Duodenal mucosa (tissue), 2 donors: ENCODE measurements around the gene PEX11B.

Experiments used
- H3K27ac ChIP-seq: one replicate; pipeline ENCODE4 v1.7.0; 2013; ENCODE audit warnings: low read depth, low read length
- H3K27me3 ChIP-seq, 2 donors: one replicate each; pipeline ENCODE4 v1.7.0; 2013; ENCODE audit warnings: low read length in 2 of 2, control low read depth in 1 of 2; ENCODE audit not compliant: insufficient read depth in 2 of 2, control insufficient read depth in 1 of 2
- H3K36me3 ChIP-seq, 2 donors: one replicate each; pipeline ENCODE4 v1.7.0; 2013; ENCODE audit warnings: low read length in 2 of 2, control low read depth in 1 of 2; ENCODE audit not compliant: insufficient read depth in 2 of 2, control insufficient read depth in 1 of 2
- H3K4me1 ChIP-seq, 2 donors: one replicate each; pipeline ENCODE4 v1.7.0; 2013; ENCODE audit warnings: low read length in 2 of 2, control low read depth in 1 of 2; ENCODE audit not compliant: insufficient read depth in 2 of 2, control insufficient read depth in 1 of 2
- H3K4me3 ChIP-seq, 2 donors: one replicate each; pipeline ENCODE4 v1.7.0; 2013; ENCODE audit warnings: low read length in 2 of 2, low read depth in 1 of 2
- H3K9ac ChIP-seq, 2 donors: one replicate each; pipeline ENCODE4 v1.7.0; 2013; ENCODE audit warnings: low read length in 2 of 2, low read depth in 1 of 2
- H3K9me3 ChIP-seq, 2 donors: one replicate each; pipeline ENCODE4 v1.7.0; 2013; ENCODE audit warnings: low read length in 2 of 2, control low read depth in 1 of 2; ENCODE audit not compliant: control insufficient read depth in 1 of 2

The PEX11B gene

DNA sequence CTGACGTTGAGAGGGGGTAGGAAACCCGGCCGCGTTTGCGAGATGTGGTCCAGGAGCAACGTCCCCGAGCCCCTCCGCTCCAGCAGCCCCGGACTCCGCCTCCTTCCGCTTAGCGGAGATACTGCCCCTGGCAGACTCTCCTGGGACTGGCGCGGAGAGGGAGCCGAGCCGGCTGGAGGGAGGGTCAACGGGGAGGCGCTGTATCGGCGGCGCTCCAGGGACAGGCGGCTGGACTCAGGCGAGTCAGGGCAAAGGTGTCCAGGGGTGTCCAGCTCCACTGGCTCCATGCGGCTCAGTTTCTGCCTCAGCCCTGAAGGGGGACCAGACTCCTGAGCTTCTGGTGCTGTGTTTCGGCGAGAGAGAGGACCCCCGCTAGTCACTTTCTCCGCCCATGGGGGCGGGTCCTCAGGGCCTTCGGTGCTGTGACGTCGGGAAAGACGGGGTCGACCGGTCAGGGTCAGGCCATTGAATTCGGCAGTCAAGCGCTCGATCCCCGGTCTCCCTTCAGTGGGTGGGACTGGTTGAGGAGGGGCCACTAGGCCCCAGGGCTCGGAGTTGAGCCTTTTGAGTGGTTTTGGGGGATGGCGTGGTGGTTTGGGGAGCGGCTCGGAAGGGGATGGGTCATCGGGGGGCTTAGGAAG, 42.1 kb upstream of the PEX11B start:
- Histone ChIP-seq H3K9ac (peak overlapping the region; percentile 57 to 84), H3K4me1 (peaks cover 46 to 71% of the 10 kb centered on the region in 2 donors), H3K36me3 (no peaks in the 10 kb centered on the region), H3K27me3 (peaks cover 20 to 31% of the 10 kb centered on the region in 2 donors), H3K9me3 (no peaks in the 10 kb centered on the region), H3K27ac (peak overlapping the region; percentile 50), H3K4me3 (peak overlapping the region; percentile 77 to 79)

DNA sequence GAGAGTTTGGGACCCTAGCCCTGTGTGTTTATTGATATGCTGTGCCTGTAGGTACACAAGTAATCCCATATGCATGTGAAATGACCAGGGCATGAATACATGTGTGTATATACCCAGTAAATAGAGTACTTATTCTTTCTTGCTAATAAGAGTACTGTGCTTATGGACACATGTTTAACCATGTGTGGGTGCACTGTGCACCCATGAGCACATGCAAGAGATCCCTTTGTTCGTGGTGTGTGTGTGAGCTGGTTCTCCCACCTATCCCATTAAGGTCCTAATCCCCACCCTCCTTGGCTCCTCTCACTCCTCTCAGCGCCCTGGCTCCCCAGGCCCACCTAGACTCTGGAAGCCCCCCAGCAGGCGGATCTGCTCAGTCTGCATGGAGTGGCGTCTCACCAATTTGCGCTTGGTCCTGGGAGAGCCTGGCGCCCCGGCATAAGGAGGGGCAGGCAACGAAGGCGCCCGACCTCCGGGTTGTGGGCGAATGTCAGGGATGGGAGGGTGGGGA, 41.5 kb upstream of the PEX11B start:
- no peak overlapping the region for H3K9ac ChIP-seq
- H3K4me3 ChIP-seq, result peak overlapping the region; percentile 77 to 79
- H3K9me3 ChIP-seq, result no peaks in the 10 kb centered on the region
- H3K27me3 ChIP-seq, result peaks cover 20 to 31% of the 10 kb centered on the region in 2 donors
- peaks cover 44 to 74% of the 10 kb centered on the region in 2 donors for H3K4me1 ChIP-seq
- H3K27ac ChIP-seq, result peak overlapping the region; percentile 50
- H3K36me3 ChIP-seq, result no peaks in the 10 kb centered on the region

DNA sequence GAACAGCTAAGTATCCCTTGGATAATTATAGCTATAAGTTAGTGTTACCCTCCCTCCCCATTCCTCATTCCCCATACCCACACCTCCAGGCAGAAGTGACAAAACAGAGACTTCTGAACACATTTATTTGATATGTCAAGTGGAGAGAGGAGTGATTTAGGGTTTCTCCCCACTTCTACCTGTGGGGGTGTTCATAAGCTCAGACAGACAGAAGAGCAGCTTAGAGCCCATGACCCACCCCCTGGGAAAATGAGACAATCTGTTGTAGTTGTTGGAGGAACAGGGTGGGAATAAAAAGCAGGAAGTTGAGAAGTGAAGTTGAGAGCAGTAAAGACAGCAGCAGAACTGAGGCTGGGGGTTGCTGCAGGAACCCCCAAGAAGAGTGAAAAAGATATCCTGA, 40.8 kb upstream of the PEX11B start:
- peaks cover 48 to 76% of the 10 kb centered on the region in 2 donors for H3K4me1 ChIP-seq

DNA sequence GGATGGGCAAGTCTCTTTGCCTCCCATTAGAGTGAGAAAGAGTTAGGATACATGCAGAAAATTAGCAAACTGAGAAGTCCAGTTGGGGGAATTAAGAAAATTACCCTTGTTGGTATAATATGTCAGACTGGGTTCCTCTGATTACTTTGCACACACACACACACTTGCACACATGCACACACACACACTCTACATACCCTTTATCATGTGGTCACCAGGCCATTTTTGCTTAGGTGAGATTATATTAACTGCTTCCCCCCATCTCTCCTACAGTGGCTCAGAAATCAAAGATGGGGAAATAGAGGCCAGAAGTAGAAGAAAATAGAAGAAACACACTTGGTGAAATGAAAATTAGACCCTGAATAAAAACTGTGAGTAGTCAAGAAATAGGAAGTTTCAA, 40.2 kb upstream of the PEX11B start:
- Histone ChIP-seq H3K27ac (no peak overlapping the region), H3K9ac (no peak overlapping the region), H3K4me1 (peaks cover 42 to 70% of the 10 kb centered on the region in 2 donors), H3K9me3 (no peaks in the 10 kb centered on the region), H3K27me3 (peaks cover 20 to 31% of the 10 kb centered on the region in 2 donors), H3K36me3 (no peaks in the 10 kb centered on the region), H3K4me3 (peak overlapping the region in 1 of 2 donors; percentile 47)

More for the DNA sequence above, 40.8 kb upstream of the PEX11B start:
- Histone ChIP-seq H3K27ac (no peak overlapping the region), H3K9ac (no peak overlapping the region), H3K9me3 (no peaks in the 10 kb centered on the region), H3K4me3 (peak overlapping the region in 1 of 2 donors; percentile 8), H3K36me3 (no peaks in the 10 kb centered on the region), H3K27me3 (peaks cover 20 to 31% of the 10 kb centered on the region in 2 donors)

DNA sequence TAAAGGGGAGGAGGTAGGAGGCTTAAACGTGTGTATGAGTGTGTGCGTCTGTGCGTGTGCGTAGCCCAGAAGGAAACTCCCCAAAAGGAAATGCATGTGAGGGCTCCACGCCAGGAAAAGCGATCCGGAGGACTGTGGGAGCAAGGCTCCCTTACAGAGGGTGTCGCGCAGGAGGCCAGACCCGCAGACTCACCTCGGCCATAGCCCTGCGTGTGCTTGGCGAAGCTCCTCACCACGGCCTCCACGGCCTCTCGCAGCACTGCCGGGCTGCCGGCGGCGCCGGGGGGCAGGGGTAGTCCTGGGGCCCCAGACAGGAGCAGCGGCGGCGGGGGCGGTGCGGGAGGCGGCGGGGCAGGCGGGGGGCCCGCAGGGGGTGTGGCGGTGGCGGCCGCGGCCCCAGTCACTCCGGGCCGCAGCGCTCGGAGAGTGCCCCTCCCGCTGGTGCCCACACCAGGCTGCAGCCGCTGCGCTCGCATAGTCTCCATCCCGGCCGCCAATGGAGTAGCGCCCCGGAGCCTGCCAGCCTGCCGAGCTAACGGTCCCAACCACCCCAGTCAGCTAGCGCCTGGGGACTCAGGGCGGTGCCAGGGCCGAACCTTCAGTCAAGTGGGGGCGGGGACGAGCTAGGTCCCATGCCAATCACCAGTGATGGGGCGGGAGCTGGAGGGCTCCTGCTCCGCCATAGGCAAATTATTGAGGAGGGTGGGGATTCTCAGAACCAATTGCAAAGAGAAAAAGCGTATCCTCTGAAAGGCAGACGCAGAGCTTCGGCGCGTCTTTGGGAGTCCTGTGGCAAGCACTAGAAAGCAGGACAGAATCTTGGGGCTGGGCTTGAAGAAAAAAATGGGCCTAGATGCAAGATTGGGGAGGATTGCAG, 39.2 kb upstream of the PEX11B start, which contains the start of gene LIX1L:
TSS of gene LIX1L (minus strand) at position 575 of the 877 bp plus-strand sequence. CDS start at position 485, 90 bp downstream.
- Histone ChIP-seq H3K4me1 (peaks cover 32 to 60% of the 10 kb centered on the region in 2 donors), H3K27me3 (peaks cover 20 to 31% of the 10 kb centered on the region in 2 donors), H3K9ac (peak within 1 kb of the TSS; percentile 52 to 53), H3K27ac (peak within 1 kb of the TSS; percentile 64), H3K36me3 (no peaks in the 10 kb centered on the region), H3K4me3 (peak within 1 kb of the TSS; percentile 62 to 67), H3K9me3 (no peaks in the 10 kb centered on the region)

DNA sequence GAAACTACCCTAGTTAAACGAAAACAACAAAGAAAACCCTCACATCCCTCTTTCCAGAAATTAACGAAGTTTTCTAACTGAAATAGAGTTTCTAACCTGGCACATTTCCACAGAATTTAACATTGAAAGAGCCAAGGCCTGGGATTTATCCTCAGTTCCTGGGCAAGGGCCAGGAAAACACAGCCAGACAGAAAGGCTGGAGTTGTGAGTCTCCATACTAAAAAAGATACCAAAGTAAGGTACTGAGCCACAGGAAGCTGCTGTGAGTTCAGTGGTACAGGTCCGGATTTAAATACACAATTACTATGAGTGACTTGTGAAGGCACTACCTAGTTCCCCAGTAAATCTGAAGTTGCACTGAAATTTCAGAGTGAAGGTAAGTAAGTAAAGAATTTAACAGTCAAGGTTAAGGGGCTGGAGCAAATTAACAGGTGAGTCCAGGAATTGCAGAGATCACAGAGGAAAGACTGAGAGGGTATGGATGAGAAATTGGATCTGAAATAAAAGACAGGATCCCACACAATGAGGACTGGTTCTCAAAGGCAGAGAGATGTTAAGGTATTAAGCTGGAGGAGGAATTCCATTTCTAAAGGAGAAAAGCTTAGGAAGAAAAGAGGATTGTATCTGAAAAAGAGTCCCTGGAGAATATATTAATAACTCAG, 38.4 kb upstream of the PEX11B start:
- Histone ChIP-seq H3K9ac (peak overlapping the region; percentile 52 to 53), H3K36me3 (no peaks in the 10 kb centered on the region), H3K4me3 (peak overlapping the region; percentile 62 to 67), H3K27me3 (peaks cover 16 to 28% of the 10 kb centered on the region in 2 donors), H3K9me3 (no peaks in the 10 kb centered on the region), H3K27ac (peak overlapping the region; percentile 47), H3K4me1 (peaks cover 31 to 54% of the 10 kb centered on the region in 2 donors)

DNA sequence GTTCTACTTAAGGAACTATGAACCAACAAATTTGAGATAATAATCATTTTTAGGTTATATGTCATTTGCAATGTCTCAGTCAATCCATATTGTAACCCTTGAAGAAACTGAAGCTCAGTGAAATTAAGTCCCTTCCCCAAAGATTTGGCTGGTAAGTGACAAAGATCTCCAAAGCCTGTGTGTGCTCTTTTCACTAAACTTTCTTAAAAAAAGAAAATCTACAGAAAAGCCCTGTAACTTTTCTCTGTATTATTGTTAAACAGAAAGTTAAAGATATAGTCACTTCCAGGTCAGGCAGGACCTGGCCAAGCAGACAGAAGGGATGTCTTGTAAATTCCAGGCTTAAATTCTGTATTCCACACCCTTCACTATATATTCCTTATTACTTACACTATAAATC, 37.8 kb upstream of the PEX11B start:
- no peaks in the 10 kb centered on the region for H3K36me3 ChIP-seq
- H3K9me3 ChIP-seq, result no peaks in the 10 kb centered on the region
- peaks cover 11 to 22% of the 10 kb centered on the region in 2 donors for H3K27me3 ChIP-seq
- H3K4me1 ChIP-seq, result peaks cover 25 to 48% of the 10 kb centered on the region in 2 donors
- peak overlapping the region; percentile 47 for H3K27ac ChIP-seq
- H3K4me3 ChIP-seq, result peak overlapping the region; percentile 62 to 67
- peak overlapping the region; percentile 52 to 53 for H3K9ac ChIP-seq

DNA sequence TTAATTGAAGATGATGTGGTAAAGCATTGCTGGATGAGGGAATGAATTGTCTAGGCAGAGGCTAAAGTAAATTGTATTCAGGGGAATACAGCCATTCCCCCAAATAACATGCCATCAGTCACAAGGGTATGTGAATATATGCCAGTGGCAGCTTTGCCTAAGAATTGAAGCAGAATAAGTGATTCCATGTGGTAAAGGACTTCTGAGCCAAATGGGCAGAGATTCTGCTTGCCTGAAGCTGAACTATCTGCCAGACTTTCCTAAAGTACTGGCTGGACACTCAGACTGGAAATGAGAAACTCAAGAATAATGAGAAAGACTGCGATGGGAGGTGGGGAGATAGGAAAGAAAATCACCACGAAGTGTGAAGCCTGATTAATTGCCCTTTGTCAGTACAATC, 36.9 kb upstream of the PEX11B start:
- Histone ChIP-seq H3K27ac (no peak overlapping the region), H3K36me3 (no peaks in the 10 kb centered on the region), H3K9ac (no peak overlapping the region), H3K9me3 (no peaks in the 10 kb centered on the region), H3K4me1 (peaks cover 18 to 39% of the 10 kb centered on the region in 2 donors), H3K4me3 (peak overlapping the region in 1 of 2 donors; percentile 17), H3K27me3 (peaks cover 3 to 13% of the 10 kb centered on the region in 2 donors)

DNA sequence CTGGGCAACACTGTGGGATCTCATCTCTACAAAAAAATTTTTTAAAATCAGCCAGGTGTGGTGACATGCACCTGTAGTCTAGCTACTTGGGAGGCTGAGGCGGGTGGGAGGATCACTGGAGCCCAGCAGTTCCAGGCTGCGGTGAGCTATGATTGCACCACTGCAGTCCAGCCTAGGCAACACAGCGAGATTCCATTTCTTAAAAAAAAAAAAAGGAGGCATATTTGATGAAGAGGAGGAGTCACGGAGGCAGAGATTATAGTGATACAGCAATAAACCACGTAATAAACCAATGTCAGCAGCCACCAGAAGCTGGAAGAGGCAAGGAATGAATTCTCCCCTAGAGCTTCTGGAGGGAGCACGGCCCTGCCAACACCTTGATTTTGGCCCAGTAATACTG, 35.3 kb upstream of the PEX11B start:
- H3K36me3 ChIP-seq, result no peaks in the 10 kb centered on the region
- H3K9ac ChIP-seq, result no peak overlapping the region
- no peaks in the 10 kb centered on the region for H3K9me3 ChIP-seq
- peaks cover 18 to 30% of the 10 kb centered on the region in 2 donors for H3K4me1 ChIP-seq
- no peak overlapping the region for H3K4me3 ChIP-seq
- H3K27ac ChIP-seq, result no peak overlapping the region
- peaks cover 0 to under 1% of the 10 kb centered on the region in 2 donors for H3K27me3 ChIP-seq
